ENCODE measurements around the gene TACR3.

DNA sequence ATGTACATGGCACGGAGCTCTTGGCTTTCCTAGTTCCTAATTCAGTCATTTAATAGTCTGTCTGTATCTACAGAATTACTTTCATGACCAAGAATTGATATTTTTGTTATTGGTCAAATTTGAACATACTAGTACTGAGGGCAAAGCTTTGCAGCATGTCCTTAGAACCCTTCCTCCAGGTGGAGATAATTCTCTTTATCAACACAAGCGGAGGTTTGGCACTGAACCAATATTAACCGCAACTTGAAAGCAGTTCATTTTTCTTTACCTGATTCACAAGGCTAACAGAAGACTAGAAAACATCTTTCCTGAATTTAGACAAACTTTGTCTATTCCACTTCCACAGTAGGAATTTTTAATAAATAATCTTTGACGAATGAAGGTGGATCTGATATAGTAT, 73.8 kb downstream of the TACR3 start:
- TF ChIP-seq, protein P1, sequence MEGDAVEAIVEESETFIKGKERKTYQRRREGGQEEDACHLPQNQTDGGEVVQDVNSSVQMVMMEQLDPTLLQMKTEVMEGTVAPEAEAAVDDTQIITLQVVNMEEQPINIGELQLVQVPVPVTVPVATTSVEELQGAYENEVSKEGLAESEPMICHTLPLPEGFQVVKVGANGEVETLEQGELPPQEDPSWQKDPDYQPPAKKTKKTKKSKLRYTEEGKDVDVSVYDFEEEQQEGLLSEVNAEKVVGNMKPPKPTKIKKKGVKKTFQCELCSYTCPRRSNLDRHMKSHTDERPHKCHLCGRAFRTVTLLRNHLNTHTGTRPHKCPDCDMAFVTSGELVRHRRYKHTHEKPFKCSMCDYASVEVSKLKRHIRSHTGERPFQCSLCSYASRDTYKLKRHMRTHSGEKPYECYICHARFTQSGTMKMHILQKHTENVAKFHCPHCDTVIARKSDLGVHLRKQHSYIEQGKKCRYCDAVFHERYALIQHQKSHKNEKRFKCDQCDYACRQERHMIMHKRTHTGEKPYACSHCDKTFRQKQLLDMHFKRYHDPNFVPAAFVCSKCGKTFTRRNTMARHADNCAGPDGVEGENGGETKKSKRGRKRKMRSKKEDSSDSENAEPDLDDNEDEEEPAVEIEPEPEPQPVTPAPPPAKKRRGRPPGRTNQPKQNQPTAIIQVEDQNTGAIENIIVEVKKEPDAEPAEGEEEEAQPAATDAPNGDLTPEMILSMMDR (IDR thresholded peaks at IDR 0.05; ENCODE audit: extremely low read depth in 1 of 2, insufficient read depth in 1 of 2, low read depth in 1 of 2, low read length in 2 of 2): no peak
- TF ChIP-seq POLR2A (IDR thresholded peaks at IDR 0.05; ENCODE audit: low read depth, low read length) (no peak), EZH2 (IDR thresholded peaks at IDR 0.05; ENCODE audit: borderline replicate concordance, low read depth, low read length, severe bottlenecking) (no peak), POLR2AphosphoS5 (IDR thresholded peaks at IDR 0.05; ENCODE audit: insufficient read depth, low read depth, low read length) (no peak), MYC (IDR thresholded peaks at IDR 0.05; ENCODE audit: low read depth, low read length) (no peak)
- TF ChIP-seq, protein P2, sequence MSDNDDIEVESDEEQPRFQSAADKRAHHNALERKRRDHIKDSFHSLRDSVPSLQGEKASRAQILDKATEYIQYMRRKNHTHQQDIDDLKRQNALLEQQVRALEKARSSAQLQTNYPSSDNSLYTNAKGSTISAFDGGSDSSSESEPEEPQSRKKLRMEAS (IDR thresholded peaks at IDR 0.05; ENCODE audit: insufficient read depth, insufficient read length): no peak
